Measurements from ENCODE around the gene FNDC5. TPM values are rescaled to one million over a fixed set of nuclear protein-coding genes. Genes with fewer than 3 reads are reported as not detected.
A peak's percentile ranks its signal among the peaks of the same experiment; 100 is the strongest.

Gene FNDC5
- total and polyA plus RNA-seq, 2 of the 13 experiments (the other 11 are each of a cell fraction or from before 2014, with no cell fraction given) = 1.4 to 3.1 TPM

DNA sequence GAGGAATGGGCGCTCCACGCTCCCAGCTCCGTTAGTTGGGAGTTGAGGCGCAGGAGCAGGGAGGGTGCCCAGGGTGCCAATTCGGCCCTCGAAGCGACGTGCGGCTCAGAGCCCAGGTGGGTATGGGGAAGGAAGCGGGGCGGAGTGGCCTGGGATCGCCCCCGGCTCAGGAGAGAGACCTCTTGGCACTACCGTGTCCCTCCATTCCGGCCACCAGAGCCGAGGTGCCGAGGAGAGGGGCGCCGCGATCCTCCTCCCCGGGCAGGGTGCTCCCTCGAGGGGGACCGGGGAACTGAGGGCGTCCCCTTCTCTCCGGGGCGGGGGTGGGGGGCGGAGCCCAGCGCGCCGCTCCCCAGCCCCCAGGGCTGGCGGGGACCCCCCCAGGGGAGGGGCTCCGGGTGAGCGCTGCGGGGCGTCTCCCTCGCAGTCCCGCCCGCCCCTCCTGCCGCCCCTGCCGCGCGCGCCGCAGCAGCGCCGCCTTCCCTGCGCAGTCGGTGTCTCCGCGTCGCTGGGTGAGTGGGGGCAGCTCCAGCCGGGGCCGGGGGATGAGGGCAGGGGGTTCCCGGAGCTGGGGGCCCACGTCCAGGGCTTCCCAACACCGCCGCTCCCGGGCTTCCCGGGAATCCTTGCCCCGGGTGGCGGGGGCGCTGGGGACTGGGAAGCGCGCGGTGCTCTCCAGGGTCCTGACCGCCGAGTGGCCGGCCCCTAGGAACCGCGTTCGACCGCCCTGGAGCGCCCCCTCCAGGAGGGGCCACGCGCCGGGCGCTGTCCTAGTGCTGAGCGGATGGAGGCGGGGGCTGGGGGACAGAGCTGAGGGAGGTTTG is 15.5 kb upstream of the FNDC5 start, which contains the start of gene HPCA (continued):
- TF ChIP-seq PPARG (CRISPR knock-in tag; conservative IDR thresholded peaks at IDR 0.05) (peak; percentile 87), ZNF724P (CRISPR knock-in tag; IDR thresholded peaks at IDR 0.05; ENCODE audit: borderline replicate concordance) (peak; percentile 93; the same call in 1 of the 2 replicates), ZNF7 (CRISPR knock-in tag; IDR thresholded peaks at IDR 0.05) (peak; percentile 84), CHD4 (IDR thresholded peaks at IDR 0.05; ENCODE audit: borderline replicate concordance, low read length) (no peak), XBP1 (CRISPR knock-in tag; IDR thresholded peaks at IDR 0.05) (peak; percentile 96), ZNF234 (CRISPR knock-in tag; conservative IDR thresholded peaks at IDR 0.05) (peak; percentile 77; the same call in 1 of the 2 replicates), ISL2 (CRISPR knock-in tag; IDR thresholded peaks at IDR 0.05) (peak; percentile 91), ZNF546 (CRISPR knock-in tag; conservative IDR thresholded peaks at IDR 0.05) (peak; percentile 99), ZNF75D (CRISPR knock-in tag; IDR thresholded peaks at IDR 0.05; ENCODE audit: borderline replicate concordance) (peak; percentile 97), YY1 (IDR thresholded peaks at IDR 0.05; ENCODE audit: insufficient read depth, insufficient replicate concordance, low read depth, low read length) (peak; percentile 38), RFX5 (IDR thresholded peaks at IDR 0.05; ENCODE audit: low read depth, low read length) (no peak), KLF9 (CRISPR knock-in tag; IDR thresholded peaks at IDR 0.05; ENCODE audit: low read depth) (peak; percentile 97)
- TF ChIP-seq, protein P1, sequence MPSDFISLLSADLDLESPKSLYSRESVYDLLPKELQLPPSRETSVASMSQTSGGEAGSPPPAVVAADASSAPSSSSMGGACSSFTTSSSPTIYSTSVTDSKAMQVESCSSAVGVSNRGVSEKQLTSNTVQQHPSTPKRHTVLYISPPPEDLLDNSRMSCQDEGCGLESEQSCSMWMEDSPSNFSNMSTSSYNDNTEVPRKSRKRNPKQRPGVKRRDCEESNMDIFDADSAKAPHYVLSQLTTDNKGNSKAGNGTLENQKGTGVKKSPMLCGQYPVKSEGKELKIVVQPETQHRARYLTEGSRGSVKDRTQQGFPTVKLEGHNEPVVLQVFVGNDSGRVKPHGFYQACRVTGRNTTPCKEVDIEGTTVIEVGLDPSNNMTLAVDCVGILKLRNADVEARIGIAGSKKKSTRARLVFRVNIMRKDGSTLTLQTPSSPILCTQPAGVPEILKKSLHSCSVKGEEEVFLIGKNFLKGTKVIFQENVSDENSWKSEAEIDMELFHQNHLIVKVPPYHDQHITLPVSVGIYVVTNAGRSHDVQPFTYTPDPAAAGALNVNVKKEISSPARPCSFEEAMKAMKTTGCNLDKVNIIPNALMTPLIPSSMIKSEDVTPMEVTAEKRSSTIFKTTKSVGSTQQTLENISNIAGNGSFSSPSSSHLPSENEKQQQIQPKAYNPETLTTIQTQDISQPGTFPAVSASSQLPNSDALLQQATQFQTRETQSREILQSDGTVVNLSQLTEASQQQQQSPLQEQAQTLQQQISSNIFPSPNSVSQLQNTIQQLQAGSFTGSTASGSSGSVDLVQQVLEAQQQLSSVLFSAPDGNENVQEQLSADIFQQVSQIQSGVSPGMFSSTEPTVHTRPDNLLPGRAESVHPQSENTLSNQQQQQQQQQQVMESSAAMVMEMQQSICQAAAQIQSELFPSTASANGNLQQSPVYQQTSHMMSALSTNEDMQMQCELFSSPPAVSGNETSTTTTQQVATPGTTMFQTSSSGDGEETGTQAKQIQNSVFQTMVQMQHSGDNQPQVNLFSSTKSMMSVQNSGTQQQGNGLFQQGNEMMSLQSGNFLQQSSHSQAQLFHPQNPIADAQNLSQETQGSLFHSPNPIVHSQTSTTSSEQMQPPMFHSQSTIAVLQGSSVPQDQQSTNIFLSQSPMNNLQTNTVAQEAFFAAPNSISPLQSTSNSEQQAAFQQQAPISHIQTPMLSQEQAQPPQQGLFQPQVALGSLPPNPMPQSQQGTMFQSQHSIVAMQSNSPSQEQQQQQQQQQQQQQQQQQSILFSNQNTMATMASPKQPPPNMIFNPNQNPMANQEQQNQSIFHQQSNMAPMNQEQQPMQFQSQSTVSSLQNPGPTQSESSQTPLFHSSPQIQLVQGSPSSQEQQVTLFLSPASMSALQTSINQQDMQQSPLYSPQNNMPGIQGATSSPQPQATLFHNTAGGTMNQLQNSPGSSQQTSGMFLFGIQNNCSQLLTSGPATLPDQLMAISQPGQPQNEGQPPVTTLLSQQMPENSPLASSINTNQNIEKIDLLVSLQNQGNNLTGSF (CRISPR knock-in tag; IDR thresholded peaks at IDR 0.05) = peak; percentile 98
- TF ChIP-seq, protein P2, sequence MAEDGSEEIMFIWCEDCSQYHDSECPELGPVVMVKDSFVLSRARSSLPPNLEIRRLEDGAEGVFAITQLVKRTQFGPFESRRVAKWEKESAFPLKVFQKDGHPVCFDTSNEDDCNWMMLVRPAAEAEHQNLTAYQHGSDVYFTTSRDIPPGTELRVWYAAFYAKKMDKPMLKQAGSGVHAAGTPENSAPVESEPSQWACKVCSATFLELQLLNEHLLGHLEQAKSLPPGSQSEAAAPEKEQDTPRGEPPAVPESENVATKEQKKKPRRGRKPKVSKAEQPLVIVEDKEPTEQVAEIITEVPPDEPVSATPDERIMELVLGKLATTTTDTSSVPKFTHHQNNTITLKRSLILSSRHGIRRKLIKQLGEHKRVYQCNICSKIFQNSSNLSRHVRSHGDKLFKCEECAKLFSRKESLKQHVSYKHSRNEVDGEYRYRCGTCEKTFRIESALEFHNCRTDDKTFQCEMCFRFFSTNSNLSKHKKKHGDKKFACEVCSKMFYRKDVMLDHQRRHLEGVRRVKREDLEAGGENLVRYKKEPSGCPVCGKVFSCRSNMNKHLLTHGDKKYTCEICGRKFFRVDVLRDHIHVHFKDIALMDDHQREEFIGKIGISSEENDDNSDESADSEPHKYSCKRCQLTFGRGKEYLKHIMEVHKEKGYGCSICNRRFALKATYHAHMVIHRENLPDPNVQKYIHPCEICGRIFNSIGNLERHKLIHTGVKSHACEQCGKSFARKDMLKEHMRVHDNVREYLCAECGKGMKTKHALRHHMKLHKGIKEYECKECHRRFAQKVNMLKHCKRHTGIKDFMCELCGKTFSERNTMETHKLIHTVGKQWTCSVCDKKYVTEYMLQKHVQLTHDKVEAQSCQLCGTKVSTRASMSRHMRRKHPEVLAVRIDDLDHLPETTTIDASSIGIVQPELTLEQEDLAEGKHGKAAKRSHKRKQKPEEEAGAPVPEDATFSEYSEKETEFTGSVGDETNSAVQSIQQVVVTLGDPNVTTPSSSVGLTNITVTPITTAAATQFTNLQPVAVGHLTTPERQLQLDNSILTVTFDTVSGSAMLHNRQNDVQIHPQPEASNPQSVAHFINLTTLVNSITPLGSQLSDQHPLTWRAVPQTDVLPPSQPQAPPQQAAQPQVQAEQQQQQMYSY (CRISPR knock-in tag; IDR thresholded peaks at IDR 0.05) = peak; percentile 80
- TF ChIP-seq, protein P3, sequence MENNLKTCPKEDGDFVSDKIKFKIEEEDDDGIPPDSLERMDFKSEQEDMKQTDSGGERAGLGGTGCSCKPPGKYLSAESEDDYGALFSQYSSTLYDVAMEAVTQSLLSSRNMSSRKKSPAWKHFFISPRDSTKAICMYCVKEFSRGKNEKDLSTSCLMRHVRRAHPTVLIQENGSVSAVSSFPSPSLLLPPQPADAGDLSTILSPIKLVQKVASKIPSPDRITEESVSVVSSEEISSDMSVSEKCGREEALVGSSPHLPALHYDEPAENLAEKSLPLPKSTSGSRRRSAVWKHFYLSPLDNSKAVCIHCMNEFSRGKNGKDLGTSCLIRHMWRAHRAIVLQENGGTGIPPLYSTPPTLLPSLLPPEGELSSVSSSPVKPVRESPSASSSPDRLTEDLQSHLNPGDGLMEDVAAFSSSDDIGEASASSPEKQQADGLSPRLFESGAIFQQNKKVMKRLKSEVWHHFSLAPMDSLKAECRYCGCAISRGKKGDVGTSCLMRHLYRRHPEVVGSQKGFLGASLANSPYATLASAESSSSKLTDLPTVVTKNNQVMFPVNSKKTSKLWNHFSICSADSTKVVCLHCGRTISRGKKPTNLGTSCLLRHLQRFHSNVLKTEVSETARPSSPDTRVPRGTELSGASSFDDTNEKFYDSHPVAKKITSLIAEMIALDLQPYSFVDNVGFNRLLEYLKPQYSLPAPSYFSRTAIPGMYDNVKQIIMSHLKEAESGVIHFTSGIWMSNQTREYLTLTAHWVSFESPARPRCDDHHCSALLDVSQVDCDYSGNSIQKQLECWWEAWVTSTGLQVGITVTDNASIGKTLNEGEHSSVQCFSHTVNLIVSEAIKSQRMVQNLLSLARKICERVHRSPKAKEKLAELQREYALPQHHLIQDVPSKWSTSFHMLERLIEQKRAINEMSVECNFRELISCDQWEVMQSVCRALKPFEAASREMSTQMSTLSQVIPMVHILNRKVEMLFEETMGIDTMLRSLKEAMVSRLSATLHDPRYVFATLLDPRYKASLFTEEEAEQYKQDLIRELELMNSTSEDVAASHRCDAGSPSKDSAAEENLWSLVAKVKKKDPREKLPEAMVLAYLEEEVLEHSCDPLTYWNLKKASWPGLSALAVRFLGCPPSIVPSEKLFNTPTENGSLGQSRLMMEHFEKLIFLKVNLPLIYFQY (CRISPR knock-in tag; IDR thresholded peaks at IDR 0.05; ENCODE audit: borderline replicate concordance) = peak; percentile 94
